ELR (cell line): ENCODE data around the gene DGCR2.
"Not testable (repeated sequence)": the region's sequence is repeated elsewhere in the genome, so short reads cannot be mapped to it uniquely, and the experiment has no call there.

Experiments
- DNase-seq: peaks from one replicate; pipeline ENCODE4 v3.0.0-alpha.2; 2015; ENCODE audit warnings: low read depth

The DGCR2 gene

GRCh38 chr22:19041704-19042074, 80.5 kb downstream of the DGCR2 start:
- no peak for DNase-seq

- no peak for DNase-seq
Measured at GRCh38 chr22:19040888-19041703, 81.1 kb downstream of the DGCR2 start.

GRCh38 chr22:19040391-19040861, 81.8 kb downstream of the DGCR2 start:
- DNase-seq: no peak

- DNase-seq: no peak
Measured at GRCh38 chr22:19039796-19040280, 82.4 kb downstream of the DGCR2 start.

GRCh38 chr22:19039448-19039780, 82.8 kb downstream of the DGCR2 start:
- no peak for DNase-seq

- no peak for DNase-seq
Measured at GRCh38 chr22:19038728-19039447, 83.3 kb downstream of the DGCR2 start.

GRCh38 chr22:19038164-19038546, 84.1 kb downstream of the DGCR2 start:
- DNase-seq: no peak

- DNase-seq: no peak
Measured at GRCh38 chr22:19037282-19038163, 84.7 kb downstream of the DGCR2 start.

GRCh38 chr22:19036523-19037273, 85.5 kb downstream of the DGCR2 start:
- DNase-seq: peak; percentile 22

- no peak for DNase-seq
Measured at GRCh38 chr22:19036229-19036522, 86.0 kb downstream of the DGCR2 start.

- peak; percentile 29 for DNase-seq
Measured at GRCh38 chr22:19035474-19036228, 86.6 kb downstream of the DGCR2 start.

GRCh38 chr22:19035126-19035473, 87.1 kb downstream of the DGCR2 start:
- not testable (repeated sequence) for DNase-seq

GRCh38 chr22:19034724-19035120, 87.5 kb downstream of the DGCR2 start:
- DNase-seq: not testable (repeated sequence)

- not testable (repeated sequence) for DNase-seq
Measured at GRCh38 chr22:19034031-19034723, 88.0 kb downstream of the DGCR2 start.

- not testable (repeated sequence) for DNase-seq
Measured at GRCh38 chr22:19033568-19033905, 88.7 kb downstream of the DGCR2 start.

GRCh38 chr22:19032898-19033567, 89.2 kb downstream of the DGCR2 start:
- not testable (repeated sequence) for DNase-seq

- DNase-seq: not testable (repeated sequence)
Measured at GRCh38 chr22:19032156-19032785, 89.9 kb downstream of the DGCR2 start.

- DNase-seq: not testable (repeated sequence)
Measured at GRCh38 chr22:19030889-19031252, 91.3 kb downstream of the DGCR2 start.

- not testable (repeated sequence) for DNase-seq
Measured at GRCh38 chr22:19030226-19030888, 91.9 kb downstream of the DGCR2 start.
